Fibroblast of the aortic adventitia (primary cell): ENCODE measurements around the gene APCDD1L. TPM values are rescaled to one million over a fixed set of nuclear protein-coding genes. Genes with fewer than 3 reads are reported as not detected.

ENCODE experiments used
- DNase-seq: peaks from one replicate; pipeline ENCODE4 v3.0.0-alpha.2; 2010; ENCODE audit warnings: low read depth
- H3K4me3 ChIP-seq: 2 replicates; pipeline ENCODE4 v1.5.1; 2011; ENCODE audit warnings: low read depth, mild to moderate bottlenecking, control low read depth, low read length, moderate library complexity
- CTCF ChIP-seq: IDR thresholded peaks from 2 replicates; pipeline ENCODE4 v1.5.1; 2011; ENCODE audit warnings: mild to moderate bottlenecking, low read length, control low read depth, inconsistent platforms; ENCODE audit not compliant: insufficient read depth
- total RNA-seq: library from RNA; depleted of rRNA; stranded (reverse); fragments of >200 nt; gene quantifications from 2 replicates; pipeline ENCODE4 v1.2.3, GENCODE V29; 2012; ENCODE audit warnings: low replicate concordance

The APCDD1L gene
- total RNA-seq, 1 donor: 20.8 TPM

DNA sequence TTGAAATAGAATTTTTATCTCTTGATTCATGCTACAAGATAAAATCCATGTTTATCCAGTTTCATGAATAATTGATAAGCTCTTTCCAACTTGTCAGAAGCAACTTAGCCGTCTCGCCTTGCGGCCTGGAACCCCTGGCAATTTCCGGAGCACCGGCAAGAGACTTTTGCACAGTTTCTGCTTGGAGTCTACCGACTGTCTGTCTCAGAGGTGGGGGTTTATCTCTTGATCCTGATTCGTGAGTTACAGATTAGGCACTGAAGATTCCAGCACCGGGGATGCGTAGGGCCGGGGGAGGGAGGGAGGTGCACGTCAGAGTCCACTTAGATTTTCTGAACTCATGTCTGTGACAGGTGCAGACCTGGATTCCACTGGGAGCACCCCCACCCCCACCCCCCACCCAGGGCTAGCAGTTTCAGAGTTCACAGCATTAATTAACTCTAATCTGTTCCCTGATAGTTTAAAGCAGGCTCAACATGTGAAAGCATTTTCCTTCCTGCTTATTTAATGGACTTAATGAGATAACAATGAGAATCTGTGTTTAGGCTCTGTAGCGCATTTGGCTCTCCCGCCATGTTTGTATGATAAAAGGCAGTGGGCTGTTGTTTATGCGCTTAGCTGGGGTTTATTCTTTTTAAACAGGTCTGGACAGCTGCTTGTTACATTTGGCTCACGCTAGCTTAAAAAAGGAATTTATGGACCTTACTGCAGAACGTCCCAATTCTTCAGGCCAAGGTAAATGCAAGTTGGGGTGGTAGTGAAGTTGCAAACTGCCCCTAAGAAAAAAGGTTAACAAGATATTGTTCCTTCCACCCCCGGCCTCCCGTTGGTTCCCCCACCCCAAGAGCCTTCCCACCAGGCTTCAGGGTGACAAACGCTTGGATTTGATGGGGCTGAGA is 8.1 kb upstream of the APCDD1L start:
- peak; percentile 79 for DNase-seq
- no peak overlapping the region for H3K4me3 ChIP-seq
- no peak for TF ChIP-seq CTCF

DNA sequence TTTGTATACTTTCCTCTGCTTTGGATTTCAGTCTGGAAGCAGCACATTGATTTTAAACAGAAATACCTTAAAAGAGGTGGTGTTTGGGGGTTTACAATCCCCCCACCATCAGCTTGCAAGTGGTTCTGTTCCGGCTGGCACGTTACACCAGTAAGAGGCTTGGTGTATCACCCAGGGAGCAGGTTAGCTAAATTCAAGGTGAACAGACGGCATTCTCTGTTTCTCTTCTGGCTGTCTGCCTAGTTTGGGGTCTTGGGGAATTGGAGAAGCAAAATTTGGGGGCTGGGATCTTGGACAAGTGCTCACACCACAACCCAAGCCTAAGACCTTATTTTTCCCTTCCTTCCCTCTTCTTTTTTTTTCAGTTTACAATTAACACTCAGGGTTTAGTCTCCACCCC is 7.5 kb upstream of the APCDD1L start:
- H3K4me3 ChIP-seq: no peak overlapping the region
- DNase-seq: no peak
- TF ChIP-seq CTCF: no peak

DNA sequence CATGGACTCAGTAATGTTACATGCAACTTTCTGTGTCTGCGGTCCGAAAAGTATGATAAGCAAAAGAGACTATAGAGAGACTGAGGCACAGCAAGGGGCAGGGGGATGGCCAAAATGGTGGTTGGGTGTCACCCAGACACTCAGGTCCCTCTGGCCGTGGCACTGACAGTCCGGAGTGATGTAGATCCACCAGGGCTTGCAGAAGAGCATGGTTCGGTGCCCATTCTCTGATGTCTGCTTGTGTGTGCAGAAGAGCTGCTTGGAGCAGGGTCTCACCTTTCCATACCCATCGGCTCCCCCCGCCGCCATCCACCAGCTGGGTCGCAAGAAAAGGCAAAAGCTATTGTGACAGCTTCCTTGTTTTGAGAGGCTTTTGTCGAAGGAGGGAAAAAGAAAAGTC is 6.6 kb upstream of the APCDD1L start:
- no peak for DNase-seq

GRCh38 chr20:58519940-58520712 is 4.9 kb upstream of the APCDD1L start:
- no peak for DNase-seq
- no peak overlapping the region for H3K4me3 ChIP-seq
- no peak for TF ChIP-seq CTCF

More for the DNA sequence above, 6.6 kb upstream of the APCDD1L start:
- no peak overlapping the region for H3K4me3 ChIP-seq
- TF ChIP-seq CTCF: no peak

- no peak overlapping the region for H3K4me3 ChIP-seq
- DNase-seq: no peak
These were observed 3.8 kb upstream of the APCDD1L start for GRCh38 chr20:58518896-58519593.

More at GRCh38 chr20:58518896-58519593, 3.8 kb upstream of the APCDD1L start:
- no peak for TF ChIP-seq CTCF
